GM08714 (cell line): ENCODE results near the gene OR51E2.

Experiments
- H3K4me3 ChIP-seq: fragments of 200-500 bp; sonication (Bioruptor generic); 2 replicates; pipeline ENCODE4 v1.5.1; 2014; ENCODE audit warnings: mild to moderate bottlenecking, low read length, inconsistent platforms
- ZNF274 ChIP-seq: IDR thresholded peaks from 2 replicates; pipeline ENCODE4 v1.6.1; 2012; ENCODE audit warnings: mild to moderate bottlenecking, low read depth, low read length

OR51E2 gene

GRCh38 chr11:4643076-4643475, 54.6 kb downstream of the OR51E2 start:
- no peak overlapping the region for H3K4me3 ChIP-seq
- no peak for TF ChIP-seq ZNF274

GRCh38 chr11:4642043-4642442, 55.6 kb downstream of the OR51E2 start:
- no peak for TF ChIP-seq ZNF274
- H3K4me3 ChIP-seq, result no peak overlapping the region

- TF ChIP-seq ZNF274, result no peak
Observed at GRCh38 chr11:4641501-4641900, 56.2 kb downstream of the OR51E2 start.

GRCh38 chr11:4639931-4640330, 57.7 kb downstream of the OR51E2 start:
- H3K4me3 ChIP-seq, result no peak overlapping the region
- no peak for TF ChIP-seq ZNF274

More at GRCh38 chr11:4641501-4641900, 56.2 kb downstream of the OR51E2 start:
- H3K4me3 ChIP-seq, result no peak overlapping the region

- no peak overlapping the region for H3K4me3 ChIP-seq
- no peak for TF ChIP-seq ZNF274
Observed at GRCh38 chr11:4637662-4638047, 60.0 kb downstream of the OR51E2 start.

- no peak for TF ChIP-seq ZNF274
- no peak within 1 kb of the TSS for H3K4me3 ChIP-seq
Observed at GRCh38 chr11:4636962-4637661, 60.5 kb downstream of the OR51E2 start, which contains the start of gene OR51D1. OR51D1 (plus strand) TSS chr11:4637477; CDS start chr11:4639791, 2,314 bp downstream.

- no peak for TF ChIP-seq ZNF274
- no peak overlapping the region for H3K4me3 ChIP-seq
Observed at GRCh38 chr11:4636136-4636535, 61.5 kb downstream of the OR51E2 start.
